Stimulated activated CD4-positive, alpha-beta T cell treated with anti-CD3 and anti-CD28 coated beads, Interleukin-2, amount 100 ng/mL, for 4 hours (primary cell): ENCODE data around the gene VAPA.

ENCODE experiments used
- DNase-seq: peaks from one replicate; pipeline ENCODE4 v3.0.0-alpha.2; 2020; ENCODE audit warnings: low read depth

The VAPA gene

DNA sequence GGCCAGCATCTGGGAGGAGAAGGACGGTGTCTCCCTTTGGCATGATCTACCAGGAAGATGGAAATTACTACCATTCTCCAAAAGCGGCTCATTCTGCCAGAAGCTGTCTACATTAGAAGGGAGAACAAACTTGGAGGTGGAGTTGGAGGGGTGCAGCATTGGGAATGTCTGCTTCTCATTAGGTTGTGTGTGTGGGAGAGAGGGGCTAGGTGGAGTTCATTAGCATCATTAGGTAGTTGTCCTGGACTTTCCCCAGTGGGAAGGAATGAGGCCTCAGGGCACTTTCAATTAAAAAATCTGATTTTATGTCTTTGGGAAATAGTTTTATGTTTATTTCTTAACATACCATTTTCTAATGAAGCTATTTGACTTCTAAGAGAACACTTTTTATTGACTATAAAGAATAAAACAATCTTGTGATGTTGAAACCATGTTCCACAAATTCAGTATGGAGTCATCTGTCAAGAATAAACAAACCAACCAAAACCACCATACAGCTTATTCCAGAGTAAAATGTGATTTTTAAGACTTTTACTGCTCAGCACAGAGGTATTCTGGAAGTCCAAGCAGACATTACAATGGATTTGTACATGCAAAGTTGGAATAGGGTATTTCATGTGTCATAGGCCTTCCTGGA is 60.6 kb downstream of the VAPA start:
- no peak for DNase-seq

GRCh38 chr18:9975658-9976057 is 61.8 kb downstream of the VAPA start:
- no peak for DNase-seq

DNA sequence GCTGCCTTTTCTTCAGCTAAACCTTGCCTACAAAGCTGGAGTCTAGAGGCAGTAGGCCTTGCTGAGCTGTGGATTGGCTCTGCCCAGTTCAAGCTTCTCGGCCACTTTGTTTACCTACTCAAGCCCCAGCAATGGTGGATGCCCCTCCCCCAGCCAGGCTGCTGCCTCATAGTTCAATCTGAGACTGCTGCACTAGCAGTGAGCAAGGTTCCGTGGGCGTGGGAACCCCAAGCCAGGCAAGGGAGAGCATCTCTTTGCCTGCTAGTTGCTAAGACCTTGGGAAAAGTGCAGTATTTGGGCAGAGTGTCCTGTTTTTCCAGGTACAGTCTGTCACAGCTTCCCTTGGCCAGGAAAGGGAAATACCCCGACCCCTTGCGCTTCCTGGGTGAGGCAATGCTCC is 68.9 kb downstream of the VAPA start:
- DNase-seq = no peak

GRCh38 chr18:9984080-9984479 is 70.3 kb downstream of the VAPA start:
- no peak for DNase-seq

DNA sequence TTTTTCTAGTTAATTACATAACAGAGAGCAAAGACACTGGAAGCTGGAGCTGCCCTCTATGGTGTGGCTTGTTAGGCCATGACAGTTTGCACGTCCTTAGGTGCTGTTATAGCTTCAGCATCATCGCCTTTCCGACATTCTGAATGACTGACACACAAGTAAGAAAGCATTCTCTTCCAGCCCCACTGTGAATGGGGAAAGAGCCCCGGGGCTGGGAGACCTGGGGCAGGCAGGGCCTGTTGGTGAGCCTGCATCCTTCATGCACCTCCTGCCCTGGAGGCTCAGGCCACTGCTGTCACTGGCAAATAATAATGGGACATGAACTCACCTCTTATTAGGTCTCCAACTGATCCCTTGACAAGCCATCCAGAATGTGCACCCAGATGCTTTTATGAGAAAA is 71.8 kb downstream of the VAPA start:
- no peak for DNase-seq

DNA sequence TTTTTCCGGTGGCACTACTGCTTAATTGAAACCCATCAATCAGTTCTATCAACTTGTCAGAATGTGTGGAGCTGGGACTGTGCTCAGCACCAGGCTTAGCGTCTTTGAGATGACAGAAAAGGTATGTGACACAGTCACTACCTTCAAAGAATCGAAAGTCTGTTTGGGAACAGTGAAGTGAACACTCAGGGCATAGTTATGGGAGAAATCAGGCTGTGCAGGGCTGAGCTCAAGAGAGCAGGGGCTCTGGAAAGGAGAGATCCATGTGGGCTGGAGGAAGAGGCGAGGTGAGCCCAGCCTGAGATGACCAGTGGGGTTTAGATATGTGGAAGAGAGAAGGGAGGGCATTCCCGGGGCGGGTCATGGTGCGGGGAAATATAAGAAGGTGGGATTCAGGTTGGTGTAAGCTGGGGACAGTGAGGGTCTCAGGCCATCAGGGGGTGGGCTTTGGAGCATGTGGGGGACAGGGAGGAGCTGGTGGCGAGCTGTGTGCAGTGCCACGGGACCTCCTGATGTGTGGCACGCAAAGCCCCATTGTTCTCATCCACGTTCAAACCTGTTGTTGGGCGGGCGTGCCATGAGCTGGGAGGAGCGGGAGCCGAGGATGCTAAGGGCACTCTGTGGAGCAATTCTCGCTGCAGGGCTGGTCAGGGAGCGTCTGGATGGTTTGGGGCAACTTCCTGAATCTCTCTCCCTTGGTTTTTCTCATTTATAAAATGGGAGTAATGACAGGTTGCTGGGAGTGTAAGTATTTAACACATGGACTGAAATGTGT is 72.5 kb downstream of the VAPA start:
- no peak for DNase-seq

DNA sequence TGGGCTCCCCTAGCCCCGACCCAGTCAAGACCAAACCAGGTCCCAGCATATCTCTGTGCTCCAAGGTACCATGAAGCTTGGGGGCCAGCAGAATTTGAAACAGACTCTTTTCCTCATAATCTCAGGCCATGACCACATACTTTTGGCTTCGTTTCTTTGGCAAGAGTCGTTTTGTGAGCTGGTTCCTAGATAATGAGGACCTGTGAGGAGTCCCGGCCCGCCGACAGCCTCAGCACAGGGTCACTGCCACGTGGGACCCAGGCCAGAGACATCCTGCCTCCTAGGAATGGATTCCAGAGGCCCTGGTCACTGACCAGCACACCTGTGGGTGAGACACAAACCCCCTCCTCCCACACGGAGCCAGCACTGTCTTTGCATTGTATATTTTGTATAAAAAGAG is 73.5 kb downstream of the VAPA start:
- DNase-seq = no peak

DNA sequence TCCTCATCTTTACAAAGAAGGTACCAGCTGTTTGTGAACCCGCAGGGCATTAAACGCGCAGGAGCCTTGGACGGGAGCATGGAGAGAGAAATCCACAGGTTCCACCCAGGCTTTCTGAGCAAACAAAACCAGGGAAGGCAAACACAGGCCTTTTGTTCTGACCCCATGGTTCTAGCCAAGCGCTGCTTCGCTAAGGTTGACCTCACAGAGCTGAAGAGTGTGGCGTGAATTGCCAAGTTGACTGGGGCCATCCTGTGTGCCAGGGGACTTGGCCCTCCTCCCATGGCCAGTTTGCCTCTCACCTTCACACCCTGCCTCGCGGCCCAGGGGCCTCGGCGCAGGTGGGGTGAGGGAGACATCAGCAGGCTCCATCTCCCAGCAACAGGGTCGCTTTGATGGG is 74.1 kb downstream of the VAPA start:
- DNase-seq = no peak

DNA sequence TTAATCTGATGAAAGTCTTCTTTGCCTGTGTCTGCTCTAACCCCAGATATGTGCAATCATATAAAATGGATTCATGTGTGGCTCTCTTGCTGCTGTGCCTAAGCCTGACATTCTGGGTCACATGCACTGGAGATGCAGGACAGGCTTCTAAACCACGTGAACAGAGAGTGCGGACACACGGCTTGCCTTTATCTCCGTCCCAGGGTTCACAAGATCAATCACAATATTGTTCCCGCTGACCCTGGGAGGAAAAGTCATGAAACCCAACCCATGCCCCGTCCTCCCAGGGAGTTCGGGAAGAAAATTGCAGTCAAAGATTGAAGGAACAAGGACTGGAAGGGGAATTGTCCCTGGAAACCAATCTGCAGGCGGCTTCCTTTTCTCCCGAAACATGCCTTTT is 74.8 kb downstream of the VAPA start:
- DNase-seq = no peak

GRCh38 chr18:9989481-9989880 is 75.7 kb downstream of the VAPA start:
- DNase-seq = no peak

- no peak for DNase-seq
Observed at GRCh38 chr18:9991011-9992000, 77.5 kb downstream of the VAPA start.

DNA sequence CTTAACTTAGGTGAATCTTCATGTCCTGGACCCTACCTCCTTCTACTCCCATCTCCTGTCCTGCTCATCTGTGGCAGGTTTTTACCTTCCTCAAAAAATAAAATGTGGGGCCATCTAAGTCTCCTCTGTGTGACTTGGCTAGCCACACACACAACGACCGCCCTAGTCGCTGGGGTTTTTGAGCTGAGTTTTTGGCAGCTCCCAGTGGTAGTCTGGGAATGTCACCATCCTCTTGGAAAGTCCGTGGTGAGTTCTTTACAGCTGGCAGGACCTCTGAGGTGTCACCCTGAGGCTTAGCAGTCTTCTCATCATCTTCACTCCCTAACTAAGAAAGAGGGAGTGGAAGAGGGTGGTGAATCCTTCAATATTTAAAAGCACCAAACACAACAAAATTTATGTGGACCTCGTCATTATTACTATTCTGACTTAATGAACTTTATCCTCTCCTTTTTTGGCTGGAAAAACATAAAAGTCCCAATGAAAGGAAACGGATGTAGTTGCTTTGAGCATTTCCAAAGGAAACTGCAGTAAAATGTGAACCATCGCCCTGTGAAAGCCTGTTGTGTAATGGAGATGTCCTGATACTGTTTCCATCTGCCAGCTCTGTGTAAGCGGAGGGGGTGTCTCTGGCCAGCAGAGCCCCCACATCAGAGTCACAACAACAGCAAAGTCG is 78.6 kb downstream of the VAPA start:
- DNase-seq = no peak

GRCh38 chr18:9992973-9993520 is 79.2 kb downstream of the VAPA start:
- no peak for DNase-seq

- no peak for DNase-seq
Observed at GRCh38 chr18:9993521-9994025, 79.8 kb downstream of the VAPA start.

GRCh38 chr18:9994026-9994570 is 80.3 kb downstream of the VAPA start:
- no peak for DNase-seq

GRCh38 chr18:9994701-9995235 is 81.0 kb downstream of the VAPA start:
- DNase-seq = no peak

DNA sequence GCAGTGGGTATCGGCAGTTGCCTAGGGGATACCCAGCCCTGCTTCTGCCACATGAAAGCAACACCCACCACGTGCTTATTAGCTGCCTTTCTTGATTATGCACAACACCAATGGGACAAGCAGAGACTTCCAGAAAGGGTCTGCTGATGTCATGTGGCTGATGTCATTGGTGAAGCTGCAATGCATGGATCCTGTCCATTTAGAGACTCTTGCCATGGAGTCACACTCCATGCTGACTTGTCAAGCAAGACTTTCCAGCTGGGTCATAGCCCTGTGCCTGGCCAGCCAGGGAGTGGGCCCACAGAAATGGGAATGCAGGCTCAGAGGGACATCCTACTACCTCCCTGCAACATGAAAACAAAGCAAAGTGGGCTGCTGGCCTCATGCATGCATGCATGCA is 81.8 kb downstream of the VAPA start:
- DNase-seq = no peak

- DNase-seq = no peak
Observed at GRCh38 chr18:9996094-9996493, 82.3 kb downstream of the VAPA start.

DNA sequence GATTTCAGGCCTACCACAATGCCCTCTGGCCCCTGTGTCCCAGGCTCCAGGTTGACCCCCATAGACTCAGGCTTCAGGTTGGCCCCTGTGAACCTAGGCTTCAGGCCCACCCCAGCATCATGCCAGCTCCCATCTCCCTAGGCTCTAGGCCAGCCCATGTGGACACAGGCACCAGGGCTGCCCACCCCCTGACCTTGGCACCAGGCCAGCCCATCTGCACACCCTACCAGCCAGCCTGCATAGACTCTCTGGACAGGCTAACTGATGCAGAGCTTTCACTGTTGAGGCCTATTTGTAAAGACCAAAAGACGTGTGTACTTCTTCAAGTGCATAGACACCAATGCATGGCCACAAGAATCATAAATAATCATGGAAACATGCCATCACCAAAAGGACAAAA is 83.9 kb downstream of the VAPA start:
- DNase-seq = no peak

DNA sequence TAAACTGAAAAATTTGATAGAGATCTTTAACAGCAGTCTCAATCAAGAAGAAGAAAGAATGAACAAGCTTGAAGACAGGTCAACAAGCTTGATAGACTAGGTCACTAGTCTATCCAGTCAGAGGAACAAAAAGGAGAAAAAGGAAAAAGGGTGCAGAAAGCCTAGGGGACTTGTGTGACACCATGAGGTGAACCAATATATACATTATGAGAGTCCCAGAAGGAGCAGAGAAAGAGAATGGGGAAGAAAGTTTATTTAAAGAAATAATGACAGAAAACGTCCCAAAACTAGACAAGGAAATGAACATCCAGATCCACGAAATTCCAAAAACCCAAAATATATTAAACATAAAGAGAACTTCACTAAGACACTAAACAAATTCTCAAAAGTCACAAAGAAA is 84.5 kb downstream of the VAPA start:
- no peak for DNase-seq

- DNase-seq = no peak
Observed at GRCh38 chr18:10002280-10002679, 88.5 kb downstream of the VAPA start.
